Esophagus muscularis mucosa (tissue), 4 donors: ENCODE results near the gene TAF1L. TPM values are rescaled to one million over a fixed set of nuclear protein-coding genes. Genes with fewer than 3 reads are reported as not detected.
A peak's percentile ranks its signal among the peaks of the same experiment; 100 is the strongest.

Experiments
- DNase-seq: peaks from one replicate; pipeline ENCODE4 v3.0.0-alpha.2; 2017; ENCODE audit errors: extremely low spot score
- H3K27ac ChIP-seq, 4 donors: fragments of 200-600 bp; sonication (generic); replicated peaks in 1 of 4; 1 replicate in 3 of 4; 2 replicates in 1 of 4; pipeline ENCODE4 v1.5.1; 2016 to 2019; ENCODE audit warnings: mild to moderate bottlenecking in 1 of 4
- H3K27me3 ChIP-seq, 4 donors: fragments of 200-600 bp; sonication (generic); one replicate each; pipeline versions ENCODE4 v1.5.1 to v1.6.0; 2016 to 2019
- H3K36me3 ChIP-seq, 4 donors: fragments of 200-600 bp; sonication (generic); one replicate each; pipeline ENCODE4 v1.5.1; 2016 to 2019
- H3K4me1 ChIP-seq, 4 donors: fragments of 200-600 bp; sonication (generic); one replicate each; pipeline ENCODE4 v1.5.1; 2016 to 2019
- H3K4me3 ChIP-seq, 4 donors: fragments of 200-600 bp; sonication (generic); 1 replicate in 2 of 4; 2 replicates in 2 of 4; pipeline ENCODE4 v1.5.1; 2016 to 2019; ENCODE audit warnings: mild to moderate bottlenecking in 4 of 4, moderate library complexity in 1 of 4
- H3K9me3 ChIP-seq, 4 donors: fragments of 200-600 bp; sonication (generic); 1 replicate in 3 of 4; 2 replicates in 1 of 4; pipeline ENCODE4 v1.5.1; 2016 to 2019
- EP300 ChIP-seq: sonication (generic); formaldehyde crosslinking; IDR thresholded peaks from one replicate; pipeline ENCODE4 v1.6.1; 2017; ENCODE audit warnings: antibody characterized with exemption
- POLR2A ChIP-seq: fragments of 450-650 bp; IDR thresholded peaks from one replicate; pipeline ENCODE4 v1.6.1; 2017; ENCODE audit warnings: antibody characterized with exemption, moderate library complexity, mild to moderate bottlenecking, low read depth
- POLR2AphosphoS5 ChIP-seq, 2 donors: sonication (generic); formaldehyde crosslinking; IDR thresholded peaks; one replicate each; pipeline ENCODE4 v1.6.1; 2017; ENCODE audit warnings: antibody characterized with exemption in 2 of 2
- WGBS: methylation state at CpG from one replicate; pipeline ENCODE4 v1.1.5; 2018; 5-methylcytosine and 5-hydroxymethylcytosine counted together
- intact Hi-C: fragments of 100-400 bp; cut with DNase I; formaldehyde crosslinking; loops from one replicate; pipeline ENCODE4 v1.15.1; 2023
- total RNA-seq, 4 donors: library from RNA; depleted of rRNA; stranded (reverse); fragments of >200 nt; gene quantifications; one replicate each; pipeline versions ENCODE4 v1.1.0 to v1.2.1, GENCODE V29; 2016
- TF ChIP-seq, protein P1 (sequence below), 3 experiments: fragments of 200-600 bp in 2 of 3; fragments of 450-650 bp in 1 of 3; sonication (generic) in 2 of 3; IDR thresholded peaks; one replicate each; pipeline ENCODE4 v1.5.1; 2017 to 2019; ENCODE audit warnings: antibody characterized with exemption in 3 of 3, mild to moderate bottlenecking in 2 of 3, moderate library complexity in 1 of 3

TAF1L gene
- total RNA-seq, 4 donors from 2014 or later: not detected

DNA sequence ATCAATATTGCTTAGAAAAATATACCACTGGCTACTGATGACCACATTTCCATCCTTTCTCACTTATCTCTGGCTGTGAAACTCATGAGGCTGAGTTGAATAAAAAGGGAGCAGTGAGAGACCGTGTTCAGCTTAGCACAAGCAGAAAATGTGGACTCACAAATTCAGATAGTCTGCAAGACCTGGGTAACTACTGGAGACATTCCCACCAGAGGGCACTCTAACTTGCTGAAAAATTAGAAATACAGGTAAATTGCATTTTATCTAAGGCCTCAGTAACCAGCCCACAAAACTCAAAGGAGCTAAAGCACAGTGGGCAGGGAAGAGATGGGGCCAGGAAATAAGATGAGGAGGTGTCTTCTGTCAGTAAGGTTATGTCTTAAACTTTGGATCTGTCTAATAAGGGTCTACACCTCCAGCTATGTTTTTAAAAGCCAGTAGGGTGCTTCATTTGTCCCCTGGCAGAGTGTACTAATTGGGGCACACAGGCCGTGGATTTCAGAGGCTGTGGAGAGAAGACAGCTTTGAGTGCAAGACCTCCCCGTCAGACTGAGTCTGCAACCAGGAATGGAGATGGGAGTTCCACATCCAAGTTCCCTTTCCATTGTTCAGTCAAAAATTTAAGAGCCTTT is 53.8 kb downstream of the TAF1L start:
- 41% methylated on average over 3 of the region's 3 CpGs for WGBS
- Histone ChIP-seq H3K4me3 (no peak overlapping the region), H3K27me3 (peaks cover 0 to 3% (median 0%) of the 10 kb centered on the region in 4 donors), H3K27ac (no peak overlapping the region), H3K36me3 (no peaks in the 10 kb centered on the region), H3K4me1 (peaks cover 0 to 8% (median 4%) of the 10 kb centered on the region in 4 donors), H3K9me3 (no peaks in the 10 kb centered on the region)
- no peak for DNase-seq
- TF ChIP-seq POLR2A: no peak
- TF ChIP-seq POLR2AphosphoS5 (IDR thresholded peaks at IDR 0.05): no peak
- no peak for TF ChIP-seq EP300
- TF ChIP-seq, protein P1, sequence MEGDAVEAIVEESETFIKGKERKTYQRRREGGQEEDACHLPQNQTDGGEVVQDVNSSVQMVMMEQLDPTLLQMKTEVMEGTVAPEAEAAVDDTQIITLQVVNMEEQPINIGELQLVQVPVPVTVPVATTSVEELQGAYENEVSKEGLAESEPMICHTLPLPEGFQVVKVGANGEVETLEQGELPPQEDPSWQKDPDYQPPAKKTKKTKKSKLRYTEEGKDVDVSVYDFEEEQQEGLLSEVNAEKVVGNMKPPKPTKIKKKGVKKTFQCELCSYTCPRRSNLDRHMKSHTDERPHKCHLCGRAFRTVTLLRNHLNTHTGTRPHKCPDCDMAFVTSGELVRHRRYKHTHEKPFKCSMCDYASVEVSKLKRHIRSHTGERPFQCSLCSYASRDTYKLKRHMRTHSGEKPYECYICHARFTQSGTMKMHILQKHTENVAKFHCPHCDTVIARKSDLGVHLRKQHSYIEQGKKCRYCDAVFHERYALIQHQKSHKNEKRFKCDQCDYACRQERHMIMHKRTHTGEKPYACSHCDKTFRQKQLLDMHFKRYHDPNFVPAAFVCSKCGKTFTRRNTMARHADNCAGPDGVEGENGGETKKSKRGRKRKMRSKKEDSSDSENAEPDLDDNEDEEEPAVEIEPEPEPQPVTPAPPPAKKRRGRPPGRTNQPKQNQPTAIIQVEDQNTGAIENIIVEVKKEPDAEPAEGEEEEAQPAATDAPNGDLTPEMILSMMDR (IDR thresholded peaks at IDR 0.05): peak in 2 of 3 experiments; percentile 40 to 45
- intact Hi-C loops: loop anchor here (2.0 to 5.0 kb wide), 2 partner anchors 151 to 386 kb away; no protein-coding TSS in a partner anchor

DNA sequence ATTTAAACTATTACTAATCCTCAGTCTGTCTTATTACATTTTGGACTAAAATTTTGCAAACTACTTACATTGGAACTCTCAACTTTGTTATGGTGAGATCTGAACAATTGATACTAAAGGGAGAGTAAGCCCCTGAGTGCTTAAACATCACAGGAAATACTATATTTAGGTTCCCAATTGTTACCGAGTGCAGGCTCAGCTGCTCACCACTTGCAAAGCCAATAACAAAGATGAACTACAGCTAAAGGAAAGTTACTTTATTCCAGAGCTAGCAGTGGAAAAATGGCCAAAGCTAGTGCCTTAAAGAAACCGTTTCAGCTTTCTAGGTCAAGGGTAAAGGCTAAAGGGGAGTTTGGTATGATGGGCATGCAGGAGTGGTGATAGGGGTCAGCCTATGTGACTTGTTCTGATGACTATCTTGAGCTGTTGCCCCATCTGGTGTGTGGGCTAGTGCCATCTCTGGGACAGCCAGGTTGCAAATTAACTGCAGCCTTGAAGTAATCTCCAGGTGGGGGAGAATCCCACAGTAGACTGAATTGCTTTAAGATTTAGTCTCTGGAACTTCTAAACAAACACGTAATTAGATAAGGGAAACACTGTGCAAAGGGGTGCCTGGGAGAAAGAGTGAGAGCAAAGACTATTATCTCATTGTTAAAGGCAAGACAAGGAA is 54.7 kb downstream of the TAF1L start:
- intact Hi-C loops: loop anchor here (2.0 to 5.0 kb wide), 2 partner anchors 150 to 387 kb away; no protein-coding TSS in a partner anchor
- peaks cover 0 to 8% (median 4%) of the 10 kb centered on the region in 4 donors for H3K4me1 ChIP-seq
- peaks cover 0 to 3% (median 0%) of the 10 kb centered on the region in 4 donors for H3K27me3 ChIP-seq
- TF ChIP-seq, protein P1 (IDR thresholded peaks at IDR 0.05): no peak
- no peak for TF ChIP-seq POLR2A
- no peak for TF ChIP-seq EP300
- no peak for TF ChIP-seq POLR2AphosphoS5 (IDR thresholded peaks at IDR 0.05)
- H3K4me3 ChIP-seq: no peak overlapping the region
- no peaks in the 10 kb centered on the region for H3K36me3 ChIP-seq
- no peaks in the 10 kb centered on the region for H3K9me3 ChIP-seq
- H3K27ac ChIP-seq: no peak overlapping the region
- 18% methylated on average over 3 of the region's 3 CpGs for WGBS
- no peak for DNase-seq

DNA sequence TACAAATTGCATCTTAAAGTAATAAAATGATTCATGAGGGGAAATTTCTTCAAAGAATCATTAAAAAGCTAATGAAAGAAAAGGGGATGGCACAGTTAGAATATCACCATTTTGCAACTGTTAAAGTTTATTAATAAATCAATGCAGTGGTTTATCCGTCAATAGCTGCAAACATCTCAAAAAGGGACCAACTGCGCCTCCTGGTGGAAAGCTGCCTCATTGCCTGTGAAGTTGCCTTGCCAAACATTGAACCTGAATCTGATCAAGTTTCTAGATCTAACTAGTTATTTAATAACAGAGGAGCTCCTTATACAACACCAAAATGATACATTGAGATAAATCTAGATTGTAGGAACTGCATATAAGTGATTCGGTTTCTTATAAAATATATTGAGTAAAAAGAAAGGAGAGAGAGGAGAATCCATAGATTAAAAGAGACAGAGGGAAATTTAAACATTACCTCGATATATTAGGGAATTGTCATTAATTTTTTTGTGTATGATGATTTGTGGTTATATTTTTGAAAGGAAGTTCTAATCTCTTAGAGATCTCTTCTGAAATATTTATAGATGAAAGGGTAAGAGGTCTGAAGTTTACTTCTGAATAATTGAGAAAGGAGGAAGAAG is 55.6 kb downstream of the TAF1L start:
- H3K4me3 ChIP-seq: no peak overlapping the region
- 19% methylated on average over 4 of the region's 4 CpGs for WGBS
- no peak for DNase-seq

More for the DNA sequence above, 55.6 kb downstream of the TAF1L start:
- Histone ChIP-seq H3K27ac (no peak overlapping the region), H3K4me1 (peaks cover 0 to 8% (median 4%) of the 10 kb centered on the region in 4 donors), H3K36me3 (no peaks in the 10 kb centered on the region), H3K9me3 (no peaks in the 10 kb centered on the region), H3K27me3 (peaks cover 0 to 3% (median 0%) of the 10 kb centered on the region in 4 donors)
- TF ChIP-seq, protein P1 (IDR thresholded peaks at IDR 0.05): peak; percentile 86 to 90 (median 89)
- no peak for TF ChIP-seq POLR2AphosphoS5 (IDR thresholded peaks at IDR 0.05)
- intact Hi-C loops: loop anchor here (2.0 to 5.0 kb wide), 3 partner anchors 149 to 387 kb away; no protein-coding TSS in a partner anchor

Other genes starting within 250 kb of the TAF1L start
- 10 to 100 TPM in 1 of 4 donors, 1 to 10 TPM in 3; 6.5 to 10.1 (median 8.2) TPM for gene RIGI, start 109.5 kb downstream of the TAF1L start, total RNA-seq
- gene SMIM27, start 83.3 kb downstream of the TAF1L start, total RNA-seq: 10 to 100 TPM in 1 of 4 donors, 1 to 10 TPM in 3; 4.8 to 11.2 (median 7.8) TPM
- 10 to 100 TPM; 16.5 to 25.9 (median 21.7) TPM for gene TOPORS, start 83.1 kb downstream of the TAF1L start, total RNA-seq
- gene NDUFB6, start 62.5 kb downstream of the TAF1L start, total RNA-seq: 10 to 100 TPM; 38.5 to 52.5 (median 48.6) TPM
- under 1 TPM in 2 of 4 donors, not detected in 2; 0.06 TPM for gene TMEM215, start 147.9 kb upstream of the TAF1L start, total RNA-seq